WTC11 (cell line): ENCODE measurements around the gene CKM.

Source experiments
- ESRRA ChIP-seq: sonication (generic); formaldehyde crosslinking; IDR thresholded peaks from 2 replicates; pipeline ENCODE4 v1.8.1; 2022; ENCODE audit warnings: mild to moderate bottlenecking, missing genetic modification reagents, borderline replicate concordance
- MAX ChIP-seq: sonication (generic); formaldehyde crosslinking; IDR thresholded peaks from 2 replicates; pipeline ENCODE4 v1.8.0; 2022; ENCODE audit warnings: mild to moderate bottlenecking, missing genetic modification reagents
- MXD4 ChIP-seq: fragments of 250-450 bp; sonication (Bioruptor Pico); IDR thresholded peaks from 2 replicates; pipeline ENCODE4 v1.8.0; 2021; ENCODE audit warnings: mild to moderate bottlenecking, moderate library complexity, borderline replicate concordance
- TP53 ChIP-seq: sonication (generic); formaldehyde crosslinking; IDR thresholded peaks from 2 replicates; pipeline ENCODE4 v1.8.1; 2023; ENCODE audit warnings: mild to moderate bottlenecking, missing genetic modification reagents
- ZNF281 ChIP-seq: sonication (generic); formaldehyde crosslinking; IDR thresholded peaks from 2 replicates; pipeline ENCODE4 v1.8.0; 2023; ENCODE audit warnings: mild to moderate bottlenecking, missing genetic modification reagents
- ZNF416 ChIP-seq: fragments of 250-450 bp; sonication (Bioruptor Pico); IDR thresholded peaks from 2 replicates; pipeline ENCODE4 v1.9.0; 2021; ENCODE audit warnings: mild to moderate bottlenecking, inconsistent platforms
- ZNF423 ChIP-seq: fragments of 250-450 bp; sonication (Bioruptor Pico); IDR thresholded peaks from 2 replicates; pipeline ENCODE4 v2.1.2; 2022; ENCODE audit warnings: mild to moderate bottlenecking, moderate library complexity
- TF ChIP-seq, protein P1 (sequence below): fragments of 200-600 bp; IDR thresholded peaks from 2 replicates; pipeline ENCODE4 v1.8.0; 2022; ENCODE audit warnings: antibody characterized with exemption
- TF ChIP-seq, protein P2 (sequence below): sonication (generic); formaldehyde crosslinking; IDR thresholded peaks from 2 replicates; pipeline ENCODE4 v1.8.0; 2022; ENCODE audit warnings: mild to moderate bottlenecking, missing genetic modification reagents

DNA sequence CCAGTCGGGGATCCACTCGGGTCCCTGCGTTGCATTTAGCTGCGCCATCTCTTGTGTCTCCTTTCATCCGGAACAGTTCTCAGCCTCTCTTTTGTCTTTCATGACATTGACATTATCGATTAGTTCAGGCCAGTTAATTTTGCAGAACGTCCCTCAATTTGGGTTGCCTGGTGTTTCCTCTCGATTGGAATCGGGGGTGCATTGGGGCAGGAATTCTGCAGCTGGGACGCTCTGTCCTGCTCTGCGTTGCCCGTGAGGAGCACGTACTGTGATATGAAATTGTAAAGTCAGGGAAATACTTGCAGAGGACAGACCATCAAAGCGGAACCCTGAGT is 49.2 kb downstream of the CKM start:
- TF ChIP-seq MXD4 (CRISPR knock-in tag) (no peak), ZNF416 (CRISPR knock-in tag) (no peak), ZNF281 (no peak), ESRRA (CRISPR knock-in tag) (no peak), ZNF423 (CRISPR knock-in tag) (no peak), MAX (CRISPR knock-in tag) (no peak), TP53 (CRISPR knock-in tag) (no peak)
- TF ChIP-seq, protein P1, sequence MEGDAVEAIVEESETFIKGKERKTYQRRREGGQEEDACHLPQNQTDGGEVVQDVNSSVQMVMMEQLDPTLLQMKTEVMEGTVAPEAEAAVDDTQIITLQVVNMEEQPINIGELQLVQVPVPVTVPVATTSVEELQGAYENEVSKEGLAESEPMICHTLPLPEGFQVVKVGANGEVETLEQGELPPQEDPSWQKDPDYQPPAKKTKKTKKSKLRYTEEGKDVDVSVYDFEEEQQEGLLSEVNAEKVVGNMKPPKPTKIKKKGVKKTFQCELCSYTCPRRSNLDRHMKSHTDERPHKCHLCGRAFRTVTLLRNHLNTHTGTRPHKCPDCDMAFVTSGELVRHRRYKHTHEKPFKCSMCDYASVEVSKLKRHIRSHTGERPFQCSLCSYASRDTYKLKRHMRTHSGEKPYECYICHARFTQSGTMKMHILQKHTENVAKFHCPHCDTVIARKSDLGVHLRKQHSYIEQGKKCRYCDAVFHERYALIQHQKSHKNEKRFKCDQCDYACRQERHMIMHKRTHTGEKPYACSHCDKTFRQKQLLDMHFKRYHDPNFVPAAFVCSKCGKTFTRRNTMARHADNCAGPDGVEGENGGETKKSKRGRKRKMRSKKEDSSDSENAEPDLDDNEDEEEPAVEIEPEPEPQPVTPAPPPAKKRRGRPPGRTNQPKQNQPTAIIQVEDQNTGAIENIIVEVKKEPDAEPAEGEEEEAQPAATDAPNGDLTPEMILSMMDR = no peak
- TF ChIP-seq, protein P2, sequence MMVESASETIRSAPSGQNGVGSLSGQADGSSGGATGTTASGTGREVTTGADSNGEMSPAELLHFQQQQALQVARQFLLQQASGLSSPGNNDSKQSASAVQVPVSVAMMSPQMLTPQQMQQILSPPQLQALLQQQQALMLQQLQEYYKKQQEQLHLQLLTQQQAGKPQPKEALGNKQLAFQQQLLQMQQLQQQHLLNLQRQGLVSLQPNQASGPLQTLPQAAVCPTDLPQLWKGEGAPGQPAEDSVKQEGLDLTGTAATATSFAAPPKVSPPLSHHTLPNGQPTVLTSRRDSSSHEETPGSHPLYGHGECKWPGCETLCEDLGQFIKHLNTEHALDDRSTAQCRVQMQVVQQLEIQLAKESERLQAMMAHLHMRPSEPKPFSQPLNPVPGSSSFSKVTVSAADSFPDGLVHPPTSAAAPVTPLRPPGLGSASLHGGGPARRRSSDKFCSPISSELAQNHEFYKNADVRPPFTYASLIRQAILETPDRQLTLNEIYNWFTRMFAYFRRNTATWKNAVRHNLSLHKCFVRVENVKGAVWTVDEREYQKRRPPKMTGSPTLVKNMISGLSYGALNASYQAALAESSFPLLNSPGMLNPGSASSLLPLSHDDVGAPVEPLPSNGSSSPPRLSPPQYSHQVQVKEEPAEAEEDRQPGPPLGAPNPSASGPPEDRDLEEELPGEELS (CRISPR knock-in tag) = no peak
